GM19025 (cell line): Measurements from ENCODE around the gene TRPM3.

Source experiments
- ATAC-seq: cut with Tn5 transposase; IDR thresholded peaks from one replicate; pipeline ENCODE4 v1.9.1; 2021; ENCODE audit warnings: mild to moderate bottlenecking, low read depth, moderate library complexity; ENCODE audit not compliant: unreplicated experiment

TRPM3 gene

GRCh38 chr9:70951749-70952727 lies 169.4 kb downstream of the TRPM3 start:
- ATAC-seq: no peak

DNA sequence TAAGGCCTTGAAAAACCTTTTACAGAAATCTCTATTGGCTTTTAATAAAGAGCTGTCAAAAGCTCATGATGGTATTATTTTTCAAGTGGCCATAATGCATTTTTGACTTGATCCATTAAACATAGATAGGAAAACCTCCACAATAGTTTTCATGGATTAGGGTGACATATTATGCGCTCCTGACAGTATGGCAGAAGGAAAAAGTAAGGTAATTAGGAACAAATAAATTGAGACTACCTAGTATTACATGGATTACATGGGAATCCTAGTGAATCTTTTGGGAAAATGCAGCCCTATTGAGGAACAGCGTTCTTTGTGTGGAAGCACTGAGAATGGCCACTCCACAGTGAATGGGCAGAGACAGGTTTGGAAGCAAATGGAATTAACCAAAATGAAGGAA lies 171.2 kb downstream of the TRPM3 start:
- no peak for ATAC-seq

DNA sequence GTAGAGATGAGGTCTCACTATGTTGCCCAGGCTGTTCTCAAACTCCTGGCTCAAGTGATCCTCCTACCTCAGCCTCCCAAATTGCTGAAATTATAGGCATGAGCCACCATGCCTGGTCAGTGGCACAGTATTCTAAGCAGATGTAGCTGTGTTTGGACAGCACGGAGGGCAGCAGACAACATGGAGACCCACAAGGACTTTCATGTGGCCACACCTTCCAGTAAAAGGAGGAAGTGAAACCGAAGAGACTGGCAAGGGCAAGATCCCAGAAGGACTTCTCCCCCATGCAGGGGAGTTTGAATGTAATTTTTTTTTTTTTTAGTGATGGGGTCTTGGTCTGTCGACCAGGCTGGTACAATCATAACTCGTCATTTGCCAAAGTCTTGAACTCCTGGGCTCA lies 172.2 kb downstream of the TRPM3 start:
- no peak for ATAC-seq

GRCh38 chr9:70948744-70949143 lies 172.7 kb downstream of the TRPM3 start:
- no peak for ATAC-seq

DNA sequence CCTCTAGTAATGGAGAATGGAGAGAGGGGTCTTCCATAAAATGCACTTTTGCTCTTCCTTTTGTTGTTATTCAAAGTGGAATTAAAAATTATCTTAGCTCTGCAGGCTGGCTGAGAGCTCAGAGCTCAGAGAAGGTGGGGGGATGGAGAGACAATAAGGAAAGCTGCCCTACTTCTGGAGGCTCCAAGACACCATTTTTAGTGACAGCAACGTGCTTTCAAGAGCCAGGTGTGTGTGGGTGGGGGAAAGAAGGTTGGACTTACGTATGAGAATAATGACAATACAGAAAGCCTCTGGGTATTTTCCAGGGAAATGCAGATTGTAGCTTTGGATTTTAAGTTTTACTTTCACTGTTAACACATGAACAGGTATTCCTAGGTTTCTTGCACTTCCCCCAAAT lies 173.9 kb downstream of the TRPM3 start:
- no peak for ATAC-seq

DNA sequence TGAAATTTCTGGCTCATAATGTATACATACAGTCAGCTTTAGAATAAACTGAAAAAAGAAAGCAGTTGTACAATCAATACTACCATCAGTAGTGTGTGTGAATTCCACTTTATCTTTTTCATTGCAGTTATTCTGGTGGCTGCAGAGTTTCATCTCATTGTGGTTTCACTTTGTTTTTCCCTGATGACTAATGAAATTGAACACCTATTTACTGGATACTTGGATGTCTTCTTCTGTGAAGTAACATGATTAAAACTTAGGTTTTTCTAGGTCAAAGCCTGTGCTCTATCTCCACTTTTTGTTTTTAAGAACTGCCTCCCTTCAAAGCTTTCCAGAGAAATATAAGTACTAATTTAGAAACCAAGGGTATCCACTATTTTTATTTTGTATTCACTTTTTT lies 174.3 kb downstream of the TRPM3 start:
- no peak for ATAC-seq

DNA sequence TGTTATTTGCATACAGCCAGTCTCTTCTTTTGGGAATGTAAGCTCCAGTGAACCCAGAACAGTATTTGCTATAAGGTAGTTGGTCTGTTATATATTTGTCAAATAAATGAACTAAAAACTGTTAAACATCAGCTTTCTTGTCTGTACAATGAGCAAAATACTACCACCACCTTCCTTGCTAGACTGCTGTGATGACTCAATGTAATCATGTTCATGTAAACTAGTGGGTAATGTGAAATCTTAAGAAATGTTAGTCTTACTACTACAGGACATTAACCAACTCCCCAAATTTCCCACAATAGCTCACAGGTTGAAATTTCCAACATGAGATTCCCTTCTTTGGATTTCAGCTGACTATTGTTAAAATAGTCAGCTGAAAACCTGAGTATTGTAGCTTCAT lies 176.1 kb downstream of the TRPM3 start:
- ATAC-seq: no peak

- ATAC-seq: no peak
These were observed 180.2 kb downstream of the TRPM3 start for GRCh38 chr9:70941191-70941590.

GRCh38 chr9:70940605-70941004 lies 180.8 kb downstream of the TRPM3 start:
- ATAC-seq: no peak

- no peak for ATAC-seq
These were observed 184.9 kb downstream of the TRPM3 start for GRCh38 chr9:70936536-70936935.

GRCh38 chr9:70935856-70936255 lies 185.6 kb downstream of the TRPM3 start:
- no peak for ATAC-seq

- no peak for ATAC-seq
These were observed 186.8 kb downstream of the TRPM3 start for GRCh38 chr9:70934642-70935041.

- ATAC-seq: no peak
These were observed 188.1 kb downstream of the TRPM3 start for GRCh38 chr9:70933321-70933720.

- no peak for ATAC-seq
These were observed 189.3 kb downstream of the TRPM3 start for GRCh38 chr9:70932097-70932496.

- ATAC-seq: no peak
These were observed 193.9 kb downstream of the TRPM3 start for GRCh38 chr9:70927530-70927929.

- ATAC-seq: no peak
These were observed 196.4 kb downstream of the TRPM3 start for GRCh38 chr9:70924895-70925547.

DNA sequence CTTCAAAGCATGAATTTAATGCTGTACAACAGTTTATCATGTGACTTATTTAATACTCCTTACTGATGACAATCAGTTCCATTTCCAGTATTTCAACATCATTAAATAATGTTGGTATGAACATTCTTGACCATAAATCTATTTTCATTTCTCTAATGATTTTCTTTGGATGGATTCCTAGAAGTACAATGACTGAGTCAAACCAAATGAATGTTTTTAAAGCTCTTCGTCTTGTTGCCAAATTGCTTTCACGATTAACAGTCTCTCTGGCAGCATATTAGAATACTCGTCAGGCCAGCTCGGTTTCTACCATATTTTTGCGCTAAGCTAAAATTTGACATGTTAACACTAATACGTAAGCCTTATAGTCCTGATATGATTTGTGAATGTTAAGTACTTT lies 197.0 kb downstream of the TRPM3 start:
- no peak for ATAC-seq

- ATAC-seq: no peak
These were observed 197.5 kb downstream of the TRPM3 start for GRCh38 chr9:70923961-70924360.

GRCh38 chr9:70921136-70921535 lies 200.3 kb downstream of the TRPM3 start:
- no peak for ATAC-seq

DNA sequence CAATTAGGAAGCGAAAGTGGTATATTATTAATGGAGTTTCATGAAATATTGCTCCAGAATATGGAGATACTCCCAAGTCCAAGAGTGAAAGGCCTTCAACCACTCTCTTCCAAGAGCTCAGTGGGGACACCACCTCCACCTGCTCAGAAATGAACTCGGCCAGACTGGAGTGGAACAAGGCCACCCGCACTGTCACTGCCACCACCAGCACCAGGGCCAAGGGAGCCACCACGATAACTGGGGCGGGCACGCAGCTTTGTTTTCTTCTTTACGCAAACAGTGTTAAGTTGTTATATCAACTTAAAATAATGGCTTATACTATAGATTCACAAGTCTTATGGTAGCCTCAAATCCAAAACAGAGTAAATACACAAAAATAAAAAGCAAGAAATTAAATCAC lies 204.1 kb downstream of the TRPM3 start:
- no peak for ATAC-seq

DNA sequence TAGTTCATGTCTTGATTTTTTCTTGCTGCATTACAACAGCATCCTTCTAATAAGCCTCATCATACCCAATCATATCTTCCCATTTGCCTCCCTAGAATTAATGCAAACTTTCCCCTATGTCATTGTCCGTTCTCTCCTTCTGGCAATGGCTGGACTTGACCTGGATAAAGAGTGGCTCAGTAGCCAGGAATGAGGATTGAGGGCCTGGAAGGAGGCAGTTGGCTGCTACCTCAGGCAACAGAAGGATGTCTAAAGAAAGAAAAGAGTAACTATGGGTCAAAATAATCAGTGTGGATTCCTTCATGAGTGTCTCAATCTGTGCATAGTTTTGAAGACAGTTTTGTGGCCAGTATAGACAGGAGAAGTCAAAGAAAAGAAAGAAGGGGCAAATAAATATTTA lies 209.6 kb downstream of the TRPM3 start:
- ATAC-seq: no peak

GRCh38 chr9:70910598-70910997 lies 210.8 kb downstream of the TRPM3 start:
- no peak for ATAC-seq
